Cortex of kidney (tissue), 1 donor: Measurements from ENCODE around the gene MOCOS.

ENCODE experiments used
- DNase-seq: peaks from one replicate; lab custom pipeline; 2025; lab: John Stamatoyannopoulos, UW

MOCOS gene

DNA sequence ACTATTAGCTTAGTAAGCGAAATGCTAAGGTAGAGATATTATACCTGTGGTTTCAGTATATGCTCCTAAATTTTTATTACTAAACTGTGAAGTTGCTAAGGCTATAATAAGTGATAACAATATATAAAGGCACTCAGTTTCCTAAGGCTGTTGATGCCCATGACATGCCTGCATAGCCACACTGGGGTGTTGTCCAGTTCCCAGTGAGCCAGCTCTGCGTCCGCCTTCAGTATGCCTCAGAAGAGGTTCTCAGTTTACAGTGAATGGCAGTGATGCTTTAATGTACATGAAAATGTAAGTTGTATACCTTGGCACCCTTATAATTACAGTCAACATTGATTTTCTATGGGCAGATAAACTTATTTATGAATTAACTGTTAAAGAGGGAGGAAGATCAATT lies 117.4 kb downstream of the MOCOS start:
- no peak for DNase-seq

GRCh38 chr18:36305375-36305774 lies 118.1 kb downstream of the MOCOS start:
- DNase-seq: no peak

- no peak for DNase-seq
Observed at GRCh38 chr18:36307513-36307912, 120.2 kb downstream of the MOCOS start.

GRCh38 chr18:36308711-36309435 lies 121.6 kb downstream of the MOCOS start:
- DNase-seq: no peak

GRCh38 chr18:36309436-36310391 lies 122.4 kb downstream of the MOCOS start:
- DNase-seq: no peak

- DNase-seq: no peak
Observed at GRCh38 chr18:36311026-36311570, 123.8 kb downstream of the MOCOS start.

DNA sequence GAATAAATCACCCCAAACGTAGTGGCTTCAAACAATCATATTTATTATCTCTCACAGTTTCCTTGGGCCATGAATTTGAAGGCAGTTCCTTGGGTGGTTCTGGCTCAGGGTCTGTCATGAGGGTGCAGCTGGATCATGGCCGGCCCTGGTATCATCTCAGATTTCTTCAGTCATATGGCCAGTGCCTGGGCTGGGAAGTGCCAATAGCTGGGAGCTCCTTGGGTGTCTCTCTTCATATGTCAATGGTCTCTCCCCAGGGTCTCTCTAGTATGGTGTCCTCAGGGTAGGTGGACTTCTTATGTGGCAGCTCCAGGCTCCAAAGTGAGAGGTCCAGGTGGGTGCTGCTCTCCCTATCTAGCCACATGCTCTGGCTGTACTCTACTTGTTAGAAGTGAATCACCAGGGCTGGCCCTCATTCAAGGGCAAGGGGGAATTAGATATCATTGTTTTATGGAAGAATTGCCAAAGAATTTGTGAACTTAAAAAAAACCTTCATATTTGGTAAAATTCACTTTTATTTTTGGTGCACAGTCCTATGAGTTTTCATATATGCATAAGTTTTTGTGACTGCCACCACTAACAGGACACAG lies 125.6 kb downstream of the MOCOS start:
- no peak for DNase-seq

DNA sequence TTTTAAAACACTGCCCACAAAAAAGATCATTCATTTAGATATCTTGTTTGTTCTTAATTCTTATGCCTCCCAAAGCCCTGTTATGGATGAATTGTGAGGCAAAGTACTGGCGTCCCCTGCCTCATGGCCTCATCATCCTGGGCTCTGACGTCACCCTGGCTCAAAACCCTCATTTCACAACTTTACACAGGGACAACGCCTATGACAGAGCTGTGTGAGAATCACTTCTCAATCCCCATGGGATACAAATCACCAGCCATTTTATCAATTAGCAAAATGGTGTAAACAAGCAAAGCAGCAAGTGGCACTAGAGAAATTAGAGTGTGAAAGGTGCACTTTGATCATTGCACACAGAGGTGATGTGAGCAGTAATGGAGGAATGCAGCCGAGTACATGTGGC lies 126.8 kb downstream of the MOCOS start:
- no peak for DNase-seq

- no peak for DNase-seq
Observed at GRCh38 chr18:36314754-36315153, 127.5 kb downstream of the MOCOS start.

GRCh38 chr18:36315736-36316135 lies 128.4 kb downstream of the MOCOS start:
- no peak for DNase-seq

DNA sequence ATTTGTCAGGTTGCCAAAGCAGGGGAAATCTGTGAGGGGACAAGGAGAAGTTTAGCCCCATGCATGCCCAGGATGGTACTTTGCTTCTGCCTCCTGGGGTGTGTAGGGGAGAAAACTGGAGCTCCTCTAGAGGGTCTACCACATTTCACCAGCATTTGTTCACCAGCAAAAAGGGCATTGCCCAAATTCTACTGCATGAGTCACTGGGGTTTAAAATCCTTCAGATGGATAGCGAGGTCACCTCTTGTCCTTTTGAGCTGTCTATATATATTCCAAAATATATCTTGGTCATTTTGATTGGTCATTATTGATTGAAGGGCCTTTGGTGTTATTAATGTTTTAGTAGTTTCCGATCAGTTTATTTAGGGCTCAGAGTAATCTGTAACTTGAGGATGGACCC lies 128.9 kb downstream of the MOCOS start:
- DNase-seq: no peak
